ENCODE results near the gene TMEM207. TPM values are rescaled to one million over a fixed set of nuclear protein-coding genes. Genes with fewer than 3 reads are reported as not detected.

The TMEM207 gene
- total RNA-seq, 1 experiment from 2014 or later = not detected

DNA sequence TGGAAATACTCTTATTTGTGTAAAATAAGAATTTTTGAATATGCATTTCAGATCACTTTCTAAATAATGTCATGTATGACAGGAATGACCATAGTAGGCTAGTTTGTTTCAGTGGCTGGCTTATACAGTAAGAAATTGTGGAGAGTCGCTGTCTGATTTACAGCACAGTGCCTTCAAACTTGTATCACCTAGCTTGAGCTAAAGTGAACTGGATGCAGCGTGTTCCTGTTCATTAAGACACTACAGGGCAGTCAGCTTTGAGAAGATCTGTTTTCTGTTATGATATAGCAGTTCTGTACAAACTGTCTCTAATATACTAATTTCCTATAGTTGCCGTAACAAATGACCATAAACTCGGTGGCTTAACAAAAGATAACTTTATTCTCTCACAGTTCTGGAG lies 51.8 kb downstream of the TMEM207 start:
- intact Hi-C loops (cut with micrococcal nuclease) = no loop called here
- RAD21 ChIA-PET (ENCODE audit: low non-redundant PET in 1 of 2, low total read pairs in 2 of 2, uncharacterized antibody in 2 of 2, unreplicated experiment in 2 of 2) = no interaction called here

DNA sequence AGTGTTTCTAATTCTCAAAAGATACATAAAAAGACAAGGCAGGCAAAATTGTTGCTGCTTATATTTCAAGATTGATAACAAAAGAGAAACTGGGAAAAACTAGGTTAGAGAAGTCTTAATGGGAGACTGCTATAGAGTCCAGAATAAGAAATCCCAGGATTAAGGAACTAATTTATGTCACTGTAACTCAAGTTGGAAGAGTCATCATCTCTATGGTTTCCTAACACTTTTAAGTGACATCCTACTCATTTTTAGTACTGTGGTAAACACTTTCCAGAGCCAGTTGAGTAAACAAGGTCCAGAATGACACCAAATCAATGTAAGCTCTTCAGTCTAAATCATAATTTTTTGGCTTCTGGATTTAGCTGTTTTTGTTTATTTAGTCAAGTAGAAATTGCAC lies 53.7 kb downstream of the TMEM207 start:
- Histone ChIP-seq H3K9ac (ENCODE audit: low read length) (no peak overlapping the region), H2AFZ (ENCODE audit: low read depth, low read length, poor library complexity, severe bottlenecking) (peak overlapping the region; percentile 18), H3K9me3 (ENCODE audit: control insufficient read depth in 1 of 2, insufficient read depth in 1 of 2, low read depth in 1 of 2, low read length in 2 of 2) (no peaks in the 10 kb centered on the region), H3K27ac (ENCODE audit: low read depth, low read length) (no peak overlapping the region), H3K27me3 (ENCODE audit: insufficient read depth, low read length) (no peaks in the 10 kb centered on the region), H3K4me1 (ENCODE audit: control insufficient read depth in 1 of 2, insufficient read depth in 2 of 2, low read length in 2 of 2) (no peaks in the 10 kb centered on the region), H3K9me2 (ENCODE audit: insufficient read depth) (no peaks in the 10 kb centered on the region), H3K36me3 (ENCODE audit: control insufficient read depth in 1 of 2, insufficient read depth in 2 of 2, low read length in 2 of 2) (no peaks in the 10 kb centered on the region), H3K4me2 (ENCODE audit: low read length) (no peak overlapping the region), H4K20me1 (ENCODE audit: insufficient read depth) (no peaks in the 10 kb centered on the region), H3K79me2 (ENCODE audit: insufficient read depth, low read length) (no peaks in the 10 kb centered on the region), H3K4me3 (replicated peaks in 1 of 2; ENCODE audit: low read depth in 1 of 2, low read length in 2 of 2) (no peak overlapping the region)
- no peak for TF ChIP-seq ZNF274 (IDR thresholded peaks at IDR 0.05; ENCODE audit: low read depth, low read length)
- BruUV-seq (replicated peaks) = no TSS peak
- RAD21 ChIA-PET (ENCODE audit: low non-redundant PET in 1 of 2, low total read pairs in 2 of 2, uncharacterized antibody in 2 of 2, unreplicated experiment in 2 of 2) = no interaction called here
- DNase-seq (ENCODE audit: low read depth, low spot score) (no peak), ATAC-seq (no peak)
- CTCF ChIA-PET = no interaction called here
- POLR2A ChIA-PET = interaction anchor here (1.3 kb wide), 1 partner anchor 9 kb away, joined by 5 read pairs; no protein-coding TSS in a partner anchor
- intact Hi-C loops (cut with micrococcal nuclease) = no loop called here

More for the DNA sequence above, 51.8 kb downstream of the TMEM207 start:
- DNase-seq (ENCODE audit: low read depth, low spot score) = no peak
- no peak for ATAC-seq
- ChIA-PET POLR2A (no interaction called here), CTCF (interaction anchor here (1.3 kb wide), 1 partner anchor 15 kb away, joined by 3 read pairs; no protein-coding TSS in a partner anchor)
- Histone ChIP-seq H2AFZ (ENCODE audit: low read depth, low read length, poor library complexity, severe bottlenecking) (no peak overlapping the region), H3K9ac (ENCODE audit: low read length) (no peak overlapping the region), H3K9me3 (ENCODE audit: control insufficient read depth in 1 of 2, insufficient read depth in 1 of 2, low read depth in 1 of 2, low read length in 2 of 2) (no peaks in the 10 kb centered on the region), H3K4me1 (ENCODE audit: control insufficient read depth in 1 of 2, insufficient read depth in 2 of 2, low read length in 2 of 2) (no peaks in the 10 kb centered on the region), H3K9me2 (ENCODE audit: insufficient read depth) (no peaks in the 10 kb centered on the region), H3K4me2 (ENCODE audit: low read length) (no peak overlapping the region), H3K4me3 (replicated peaks in 1 of 2; ENCODE audit: low read depth in 1 of 2, low read length in 2 of 2) (no peak overlapping the region), H4K20me1 (ENCODE audit: insufficient read depth) (no peaks in the 10 kb centered on the region), H3K27ac (ENCODE audit: low read depth, low read length) (no peak overlapping the region), H3K79me2 (ENCODE audit: insufficient read depth, low read length) (no peaks in the 10 kb centered on the region), H3K27me3 (ENCODE audit: insufficient read depth, low read length) (no peaks in the 10 kb centered on the region), H3K36me3 (ENCODE audit: control insufficient read depth in 1 of 2, insufficient read depth in 2 of 2, low read length in 2 of 2) (no peaks in the 10 kb centered on the region)
- TF ChIP-seq, protein P1, sequence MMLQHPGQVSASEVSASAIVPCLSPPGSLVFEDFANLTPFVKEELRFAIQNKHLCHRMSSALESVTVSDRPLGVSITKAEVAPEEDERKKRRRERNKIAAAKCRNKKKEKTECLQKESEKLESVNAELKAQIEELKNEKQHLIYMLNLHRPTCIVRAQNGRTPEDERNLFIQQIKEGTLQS (IDR thresholded peaks at IDR 0.05) = no peak
- TF ChIP-seq SP1 (IDR thresholded peaks at IDR 0.05; ENCODE audit: low read depth) = no peak
- no peak for TF ChIP-seq JUND (IDR thresholded peaks at IDR 0.05)
- no TSS peak for BruUV-seq (replicated peaks)

Data from HCT116 (cell line).